ENCODE data around the gene MAD1L1.

The MAD1L1 gene

DNA sequence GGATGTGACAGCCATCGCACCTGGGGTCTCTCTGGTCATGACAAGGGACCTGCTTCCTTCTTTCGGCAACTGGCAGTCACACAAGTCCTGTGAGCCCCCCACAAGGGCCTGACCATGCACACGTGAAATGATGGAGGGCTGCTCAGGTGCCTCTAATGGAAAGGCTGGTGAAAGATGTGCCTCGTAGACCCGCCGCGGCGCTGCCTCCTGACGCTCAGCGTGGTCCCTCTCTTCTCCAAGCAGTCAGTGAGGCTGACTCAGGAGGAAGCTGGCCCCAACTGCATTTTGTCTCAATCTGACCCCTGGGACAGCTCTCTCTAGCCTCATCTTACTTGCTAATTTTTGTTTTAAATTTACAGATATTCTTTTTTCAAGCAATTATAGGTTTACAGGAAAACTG is 100.9 kb downstream of the MAD1L1 start:
- DNase-seq, result no peak

DNA sequence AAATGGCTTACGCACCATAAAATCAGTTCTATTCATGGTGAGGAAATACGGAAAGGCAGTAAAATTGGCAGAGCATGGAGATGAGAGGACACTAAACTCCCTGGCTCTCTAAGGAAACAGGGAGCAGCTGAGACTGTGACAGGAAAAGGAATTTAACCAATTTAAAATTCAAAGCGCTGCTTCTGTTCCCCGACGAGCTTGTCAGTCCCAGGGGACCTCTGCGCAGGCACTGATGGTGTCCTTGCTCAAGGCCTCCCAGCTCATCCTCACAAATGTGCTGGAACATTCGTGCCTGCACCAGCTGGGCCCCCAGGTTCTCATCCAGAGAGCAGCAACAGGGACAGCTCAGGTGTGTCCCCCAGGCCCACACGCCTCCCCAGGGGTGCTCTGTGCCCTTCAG is 101.4 kb downstream of the MAD1L1 start:
- DNase-seq, result no peak

DNA sequence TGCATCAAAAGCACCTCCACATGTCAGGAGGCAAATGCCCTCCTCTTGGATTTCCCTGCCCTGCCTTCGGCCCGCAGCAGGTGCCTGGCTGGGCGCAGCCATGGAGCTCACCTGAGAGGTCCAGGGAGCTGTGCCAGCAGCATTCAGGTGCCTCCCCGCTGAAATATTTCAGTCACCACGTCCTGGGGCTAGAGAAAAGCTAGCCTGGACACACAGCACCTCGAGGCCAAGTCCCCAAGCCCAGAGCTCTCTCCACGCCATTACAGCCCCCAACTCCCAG is 102.7 kb downstream of the MAD1L1 start:
- no peak for DNase-seq

DNA sequence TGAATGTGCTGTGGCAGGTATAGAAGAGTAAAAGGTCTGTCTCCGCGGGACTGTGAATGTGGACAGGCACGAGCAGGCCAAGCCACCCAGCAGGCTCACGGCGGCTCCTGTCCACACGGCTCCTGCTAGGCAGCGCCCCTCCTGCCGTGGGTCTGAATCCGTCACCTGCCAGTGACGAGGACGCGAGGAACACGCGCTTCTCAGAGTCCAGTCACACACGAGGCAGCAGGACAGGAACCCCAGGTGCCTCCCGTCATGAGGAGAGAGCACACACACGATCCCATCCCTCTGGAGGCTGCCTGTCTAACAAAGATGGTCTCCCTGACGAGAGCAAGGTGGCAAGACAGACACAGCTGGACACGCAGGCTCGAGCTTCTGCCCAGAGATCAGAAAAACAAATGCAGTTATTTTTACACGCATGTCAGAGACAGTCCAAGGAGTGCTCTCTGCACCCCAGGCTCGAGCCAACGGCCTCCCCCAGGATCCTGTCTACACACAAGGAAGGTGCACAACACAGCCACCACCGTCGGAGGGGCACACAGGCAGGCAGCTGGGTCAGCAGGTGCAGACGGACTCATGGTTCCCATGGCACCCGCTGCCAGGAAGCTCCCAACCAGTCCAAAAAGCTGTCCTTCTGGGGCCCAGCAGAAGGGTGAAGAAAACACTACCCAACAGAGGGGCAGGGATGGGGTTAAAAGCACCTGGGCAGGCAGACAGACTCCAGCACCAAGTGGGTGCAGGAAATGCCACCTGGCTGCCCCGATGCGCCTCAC is 103.2 kb downstream of the MAD1L1 start:
- no peak for DNase-seq

DNA sequence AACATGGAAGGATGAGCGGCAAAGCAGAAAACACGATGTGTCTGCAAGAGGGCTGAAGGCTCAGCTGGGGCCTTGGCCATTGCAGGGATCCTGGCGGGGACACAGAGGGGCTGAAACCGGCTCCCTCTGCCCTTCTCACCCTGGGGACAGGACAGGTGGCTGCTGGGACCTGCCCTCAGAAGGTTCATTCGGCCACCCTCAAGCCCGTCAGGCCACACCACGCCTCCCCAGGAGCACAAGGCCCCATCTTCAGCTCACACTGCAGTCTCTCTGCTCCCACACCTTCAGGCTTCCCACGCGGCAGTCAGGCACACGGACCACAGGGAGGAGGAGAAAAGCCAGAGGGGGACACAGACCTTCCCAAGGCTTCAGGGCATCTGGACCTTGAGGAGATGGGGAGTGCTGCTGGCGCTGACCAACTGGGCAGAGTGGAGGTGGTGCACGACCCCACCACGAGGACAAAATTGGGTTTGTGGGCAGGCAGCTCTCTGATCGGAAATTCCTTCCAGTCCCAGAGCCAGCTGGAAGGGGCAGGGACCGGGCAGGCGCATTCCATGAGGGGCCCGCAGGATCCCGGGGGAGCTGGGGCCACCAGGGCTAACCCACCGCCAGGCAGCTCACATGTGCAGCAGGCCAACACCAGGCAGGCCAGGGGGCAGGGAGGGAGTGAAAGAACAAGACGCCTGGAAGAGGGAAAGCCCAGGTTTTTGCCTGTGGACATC is 104.0 kb downstream of the MAD1L1 start:
- DNase-seq, result no peak

DNA sequence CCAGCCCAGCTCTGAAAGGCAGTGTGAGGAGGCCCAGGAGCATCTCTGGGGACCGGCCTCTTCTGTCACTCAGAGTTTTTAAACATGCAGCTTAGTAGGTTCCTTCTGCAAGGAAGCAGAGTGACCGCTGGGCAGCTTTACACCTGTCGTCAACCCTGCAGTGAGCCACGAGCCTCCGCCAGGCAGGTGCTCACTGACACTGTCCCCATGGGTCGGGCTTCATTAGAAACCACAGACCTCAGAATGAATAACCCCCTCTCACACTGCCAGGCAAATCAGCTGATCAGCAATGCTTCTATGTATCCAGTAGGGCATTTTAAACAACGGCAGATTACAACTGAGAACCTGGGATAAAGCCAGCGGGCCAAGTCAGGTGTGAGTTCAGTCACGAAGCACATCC is 106.1 kb downstream of the MAD1L1 start:
- no peak for DNase-seq

DNA sequence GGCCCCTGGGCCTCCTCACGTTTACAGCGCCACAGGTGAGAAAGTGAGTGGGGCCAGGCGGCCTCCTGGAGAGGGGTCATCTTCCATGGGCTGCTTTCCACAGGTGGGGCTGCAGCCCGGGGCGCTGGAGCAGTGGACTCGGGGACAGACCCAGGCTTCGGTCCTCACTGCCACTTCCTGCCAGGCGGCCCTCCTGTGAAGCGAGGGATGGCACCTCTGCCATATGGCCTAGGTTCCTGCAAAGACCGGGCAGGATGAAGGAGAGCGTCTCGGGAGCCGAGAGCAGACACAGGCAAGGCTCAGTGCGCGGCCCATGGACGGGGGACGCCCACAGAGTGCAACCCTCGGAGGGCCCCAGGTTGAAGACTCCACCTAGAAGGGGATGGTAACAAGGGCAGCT is 106.8 kb downstream of the MAD1L1 start:
- DNase-seq, result no peak

DNA sequence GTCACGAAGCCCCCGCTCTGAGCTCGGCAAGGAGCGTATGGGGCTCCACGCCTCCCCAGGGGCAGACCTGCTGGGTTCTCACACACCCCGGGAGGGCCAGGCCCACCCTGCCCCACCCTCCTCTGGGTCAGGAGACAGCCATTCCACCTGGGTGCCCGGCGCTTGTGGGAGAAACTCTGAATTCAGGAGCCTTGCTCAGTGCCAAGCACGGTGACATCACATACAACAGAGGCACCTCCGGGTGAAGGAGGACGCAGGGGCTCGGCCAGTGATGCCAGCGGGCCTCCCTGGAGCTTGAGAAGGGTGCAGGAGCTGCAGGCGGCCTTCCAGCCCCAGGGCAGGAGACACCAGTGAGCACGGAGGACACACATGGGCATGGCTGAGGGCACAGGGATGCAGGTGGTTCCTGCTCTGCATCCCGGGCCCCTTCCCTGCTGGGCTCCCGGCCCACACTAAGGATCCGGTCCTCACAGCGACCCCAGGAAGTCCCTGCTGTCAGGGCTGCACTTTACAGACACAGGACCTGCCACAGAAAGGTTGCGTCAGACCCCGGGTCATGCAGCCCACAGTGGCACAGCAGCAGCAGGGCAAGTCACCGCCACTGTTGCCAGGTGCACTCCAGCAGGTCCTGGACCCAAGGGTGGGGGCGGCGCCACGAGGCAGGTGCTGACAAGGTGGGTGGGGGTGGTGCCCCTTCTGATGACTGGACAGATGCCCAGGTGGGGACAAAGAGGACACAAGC is 108.0 kb downstream of the MAD1L1 start:
- no peak for DNase-seq

DNA sequence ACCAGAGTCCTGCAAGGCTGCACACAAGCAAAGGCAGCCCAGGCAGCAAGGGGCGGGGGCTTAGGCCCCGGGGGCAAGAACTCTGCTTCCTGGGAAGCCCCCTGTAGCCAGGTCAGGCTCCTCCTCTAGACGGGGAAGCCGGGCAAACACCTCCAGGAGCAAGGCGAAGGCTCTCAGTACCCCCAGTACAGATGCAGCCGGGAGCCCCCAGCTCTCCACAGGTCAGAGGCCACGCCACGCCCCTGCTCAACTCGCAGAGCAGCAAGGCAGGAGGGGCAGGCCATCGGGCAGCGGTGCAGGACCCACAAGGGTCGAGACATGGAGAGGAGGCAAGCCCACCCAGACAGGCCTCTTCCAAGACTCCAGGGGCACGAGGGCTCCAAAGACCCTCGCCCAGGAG is 108.8 kb downstream of the MAD1L1 start:
- DNase-seq, result no peak

DNA sequence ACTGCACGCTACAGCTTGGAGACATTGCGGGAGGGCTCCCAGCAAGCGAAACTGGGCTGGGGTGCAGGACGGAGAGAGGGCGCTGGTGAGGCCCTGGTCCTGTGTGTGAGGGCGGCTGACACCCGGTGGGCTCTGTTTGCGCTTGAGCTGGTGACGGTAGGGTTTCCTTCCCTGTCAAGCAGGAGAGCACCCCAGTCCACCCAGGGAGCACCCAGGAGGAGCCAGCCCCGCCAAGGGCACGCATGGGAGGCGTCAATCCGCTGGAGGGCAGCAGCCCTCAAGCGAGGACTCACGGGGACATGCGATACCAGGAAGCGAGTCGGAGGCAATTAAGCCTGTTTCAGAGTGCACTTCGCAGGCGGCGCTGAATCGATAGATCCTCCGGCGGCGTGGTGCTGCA is 109.4 kb downstream of the MAD1L1 start:
- no peak for DNase-seq

DNA sequence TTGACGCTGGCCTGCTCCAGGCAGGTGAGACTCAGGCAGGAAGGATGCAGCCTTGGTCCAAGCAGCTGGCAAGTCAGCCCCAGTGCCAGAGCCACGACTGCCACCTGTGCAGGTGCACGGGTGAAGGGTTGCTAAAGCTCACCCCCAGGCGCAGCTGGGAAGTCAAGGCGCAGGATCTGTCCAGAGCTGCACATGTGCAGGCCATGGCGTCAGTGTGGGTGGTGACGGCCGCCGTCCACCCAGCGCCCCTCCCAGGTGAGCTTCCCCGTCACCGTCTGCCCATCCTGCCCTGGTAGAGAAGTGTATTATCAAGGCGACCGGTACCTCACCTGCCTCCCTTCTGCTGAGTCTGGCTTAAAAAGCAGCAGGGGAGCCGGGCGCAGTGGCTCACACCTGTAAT is 110.1 kb downstream of the MAD1L1 start:
- no peak for DNase-seq

DNA sequence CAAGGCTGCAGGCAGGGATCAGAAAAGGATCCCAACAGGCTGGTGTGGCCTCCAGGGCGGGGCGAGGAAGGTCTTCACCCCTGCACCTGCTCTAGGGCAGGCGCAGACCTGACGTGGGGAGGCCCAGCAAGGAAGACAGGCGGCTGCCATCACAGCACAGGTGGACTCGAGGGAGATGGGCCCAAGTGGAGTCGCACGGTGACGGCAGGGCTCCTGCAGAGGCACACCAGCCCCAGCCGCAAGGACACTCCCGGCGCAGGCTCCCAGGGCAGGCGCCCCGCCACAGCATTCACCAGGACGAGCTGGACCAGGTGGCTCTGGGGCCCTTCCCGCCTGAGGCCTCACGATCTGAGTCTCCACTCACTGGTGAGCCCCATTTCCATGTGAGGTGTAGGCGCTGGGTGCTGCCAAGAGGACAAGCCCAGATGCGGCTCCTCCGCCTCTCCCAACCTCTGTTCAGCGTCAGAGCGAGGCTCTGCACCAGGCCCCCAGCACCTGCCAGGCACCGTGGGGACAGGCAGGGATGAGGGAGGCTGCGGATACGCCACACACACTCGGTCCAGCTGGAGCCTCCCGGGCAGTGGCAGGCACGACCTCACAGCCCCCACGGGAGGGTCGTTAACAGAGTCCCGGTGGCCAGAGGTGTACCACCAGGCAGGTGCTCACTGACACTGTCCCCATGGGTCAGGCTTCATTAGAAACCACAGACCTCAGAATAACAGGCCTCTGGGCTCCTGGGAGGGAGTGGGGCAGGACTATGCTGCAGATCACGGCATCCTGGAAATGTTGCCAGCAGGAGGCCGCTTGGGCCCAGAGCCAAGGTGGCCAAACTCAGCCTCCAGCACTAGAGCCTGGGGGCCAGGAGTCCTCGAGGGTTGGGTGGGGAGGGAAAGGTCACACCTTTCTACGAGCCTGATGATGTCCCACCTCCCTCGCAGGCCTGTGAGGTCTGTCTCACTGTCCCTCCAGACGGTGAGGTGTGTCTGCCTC is 111.6 kb downstream of the MAD1L1 start:
- no peak for DNase-seq

DNA sequence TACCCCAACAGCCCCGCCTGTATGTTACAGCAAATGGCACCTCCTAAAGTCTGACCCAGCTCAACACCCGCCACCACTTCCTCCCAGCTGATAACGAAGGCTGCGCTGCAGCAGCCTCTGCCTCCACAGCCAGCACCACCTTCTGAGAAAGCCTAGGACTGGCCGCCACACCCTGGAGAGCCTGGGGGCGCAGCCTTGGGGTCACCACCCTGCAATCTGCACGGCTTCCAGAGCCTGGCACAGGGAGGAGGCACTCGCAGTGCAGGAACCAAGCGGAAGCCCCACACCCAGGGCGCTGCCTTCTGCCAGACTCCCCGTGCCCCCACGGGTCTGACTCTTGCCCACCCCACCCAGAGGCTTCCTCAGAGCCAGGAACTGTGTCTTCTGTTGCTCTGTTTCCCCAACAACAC is 112.5 kb downstream of the MAD1L1 start:
- DNase-seq, result peak; percentile 64

DNA sequence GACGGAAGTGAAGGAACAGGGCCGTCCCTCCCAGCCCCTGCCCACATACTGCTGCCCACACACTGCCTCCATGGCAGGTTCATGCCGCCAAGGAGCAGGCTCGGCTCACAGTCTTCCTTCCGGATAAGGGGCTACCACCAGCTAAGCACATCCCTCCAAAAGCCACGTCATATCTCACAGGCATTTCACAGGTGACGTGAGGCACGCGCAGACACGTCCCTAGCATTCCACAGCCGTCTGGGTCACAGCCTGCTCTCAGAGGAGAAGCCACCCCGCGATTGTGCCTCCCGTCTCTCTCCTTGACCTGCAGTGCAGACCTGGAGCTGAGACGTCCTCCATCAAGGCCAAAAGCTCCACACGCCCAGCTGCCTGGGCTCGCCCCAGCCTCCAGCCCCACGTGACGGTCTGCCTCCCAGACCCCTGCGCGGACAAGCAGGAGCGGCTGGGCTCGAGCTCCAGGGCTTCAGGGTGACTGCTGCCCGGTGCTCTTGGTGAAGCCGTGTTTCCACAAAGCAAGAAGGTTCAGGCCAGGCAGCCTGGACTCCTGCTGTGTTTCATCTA is 114.0 kb downstream of the MAD1L1 start:
- DNase-seq, result no peak

DNA sequence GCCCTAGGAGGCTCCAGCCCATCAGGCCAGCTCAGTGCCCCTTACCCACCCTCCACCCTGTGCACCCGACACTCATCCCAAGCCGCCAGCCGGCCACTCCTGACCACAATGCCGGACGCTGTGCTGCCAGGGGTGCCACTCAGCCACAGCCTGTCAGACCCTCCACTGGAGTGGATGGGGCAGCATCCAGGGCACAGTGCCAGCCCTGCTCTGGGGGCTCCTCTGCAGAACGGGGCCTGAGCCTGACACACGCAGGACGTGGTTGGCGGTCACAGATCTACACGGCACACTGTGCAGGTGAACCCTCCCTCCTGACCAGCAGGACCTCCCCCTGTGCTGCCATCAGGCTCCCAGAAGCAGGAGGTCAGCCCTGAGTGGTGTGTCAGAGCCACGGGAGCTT is 114.7 kb downstream of the MAD1L1 start:
- no peak for DNase-seq

DNA sequence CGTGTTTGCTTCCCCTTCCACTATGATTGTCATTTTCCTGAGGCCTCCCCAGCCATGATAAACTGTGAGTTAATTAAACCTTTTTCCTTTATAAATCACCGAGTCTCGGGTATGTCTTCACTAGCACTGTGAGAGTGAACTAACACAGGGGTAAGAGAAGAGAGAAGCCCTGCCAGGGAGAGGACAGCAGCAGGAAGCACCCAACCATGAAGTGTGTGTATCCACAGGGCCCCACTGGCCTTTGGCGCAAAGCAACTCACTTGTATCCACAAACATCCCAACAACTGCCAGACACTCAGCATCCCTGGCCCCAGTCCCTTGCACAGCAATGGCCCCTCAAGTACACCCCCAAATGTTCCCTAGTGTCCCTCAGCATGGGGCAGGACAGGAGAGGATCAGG is 115.1 kb downstream of the MAD1L1 start:
- DNase-seq, result no peak

DNA sequence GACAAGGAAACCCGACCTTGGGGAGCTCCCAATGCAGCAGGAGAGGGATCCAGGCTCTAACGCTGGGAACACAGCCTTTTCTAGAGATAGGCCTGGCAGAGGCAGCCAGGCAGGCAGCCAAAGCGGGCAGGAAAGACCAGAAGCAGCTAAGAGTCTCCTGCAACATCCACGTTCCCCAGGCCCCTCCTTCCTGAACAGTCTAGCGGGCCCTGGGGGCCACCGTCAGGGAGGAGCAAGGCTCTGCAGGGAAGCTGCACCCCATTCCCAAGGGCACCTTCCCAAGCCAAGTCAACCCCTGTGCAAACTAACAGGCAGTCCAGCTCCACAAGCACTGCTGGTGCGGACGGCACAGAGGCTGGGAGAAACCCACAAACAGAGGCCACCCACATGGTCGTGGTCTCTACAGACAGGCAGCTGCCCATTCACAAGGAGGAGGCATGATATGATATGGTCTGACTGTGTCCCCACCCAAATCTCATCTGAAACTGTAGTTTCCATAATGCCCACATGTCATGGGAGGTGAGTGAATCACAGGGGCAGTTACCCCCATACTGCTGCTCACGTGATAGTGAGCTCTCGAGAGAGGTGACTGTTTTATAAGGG is 115.7 kb downstream of the MAD1L1 start:
- no peak for DNase-seq

DNA sequence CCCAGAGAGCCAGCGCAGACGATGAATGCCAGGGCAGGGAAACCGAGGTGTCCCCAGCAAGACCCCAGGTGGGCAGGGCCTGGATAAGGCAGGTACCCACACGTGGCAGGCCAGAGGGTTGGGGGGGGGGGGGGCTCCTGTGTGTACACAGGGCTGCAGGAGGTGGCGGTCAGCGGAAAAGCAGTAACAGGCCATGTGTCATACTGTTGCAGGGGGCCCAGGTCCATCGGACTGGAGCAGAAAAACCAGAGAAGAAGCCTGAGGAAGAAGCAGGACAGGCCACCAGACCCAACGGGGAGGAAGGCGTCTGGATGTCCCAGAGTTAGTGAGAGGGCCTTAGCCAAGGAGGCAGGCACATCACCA is 116.3 kb downstream of the MAD1L1 start:
- no peak for DNase-seq

DNA sequence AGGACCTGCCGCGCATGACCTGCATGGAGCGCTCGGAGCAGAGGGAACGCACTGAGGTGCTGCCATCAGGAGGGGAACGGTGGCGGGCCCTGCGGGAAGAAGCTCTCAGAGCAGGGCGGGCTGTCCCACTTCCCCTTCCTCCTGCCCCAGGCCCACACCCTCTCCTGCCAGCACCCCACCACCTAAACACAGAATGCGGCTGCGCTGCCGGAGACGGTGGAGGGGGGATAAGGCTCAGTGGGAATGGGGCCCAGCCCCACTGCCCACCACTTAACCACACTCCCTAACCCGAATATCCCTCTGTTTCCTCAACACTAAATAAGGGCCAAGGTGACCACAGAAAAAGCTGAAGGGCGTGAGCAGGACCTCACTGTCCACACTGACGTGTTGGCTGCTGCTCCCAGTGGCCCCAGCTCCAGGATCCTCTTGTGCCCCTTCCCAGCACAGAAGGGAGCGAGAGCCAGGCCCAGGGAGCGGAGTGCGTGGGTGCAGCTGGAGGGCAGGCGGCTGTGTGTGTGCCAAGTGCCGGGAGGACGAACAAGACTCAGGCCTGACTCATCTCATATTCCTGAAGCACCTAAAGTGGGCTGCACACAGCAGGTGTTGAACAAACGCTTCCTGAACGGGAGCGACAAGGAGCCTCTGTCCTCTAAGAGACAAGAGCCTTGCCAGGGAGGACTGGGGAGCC is 116.8 kb downstream of the MAD1L1 start:
- DNase-seq, result no peak

DNA sequence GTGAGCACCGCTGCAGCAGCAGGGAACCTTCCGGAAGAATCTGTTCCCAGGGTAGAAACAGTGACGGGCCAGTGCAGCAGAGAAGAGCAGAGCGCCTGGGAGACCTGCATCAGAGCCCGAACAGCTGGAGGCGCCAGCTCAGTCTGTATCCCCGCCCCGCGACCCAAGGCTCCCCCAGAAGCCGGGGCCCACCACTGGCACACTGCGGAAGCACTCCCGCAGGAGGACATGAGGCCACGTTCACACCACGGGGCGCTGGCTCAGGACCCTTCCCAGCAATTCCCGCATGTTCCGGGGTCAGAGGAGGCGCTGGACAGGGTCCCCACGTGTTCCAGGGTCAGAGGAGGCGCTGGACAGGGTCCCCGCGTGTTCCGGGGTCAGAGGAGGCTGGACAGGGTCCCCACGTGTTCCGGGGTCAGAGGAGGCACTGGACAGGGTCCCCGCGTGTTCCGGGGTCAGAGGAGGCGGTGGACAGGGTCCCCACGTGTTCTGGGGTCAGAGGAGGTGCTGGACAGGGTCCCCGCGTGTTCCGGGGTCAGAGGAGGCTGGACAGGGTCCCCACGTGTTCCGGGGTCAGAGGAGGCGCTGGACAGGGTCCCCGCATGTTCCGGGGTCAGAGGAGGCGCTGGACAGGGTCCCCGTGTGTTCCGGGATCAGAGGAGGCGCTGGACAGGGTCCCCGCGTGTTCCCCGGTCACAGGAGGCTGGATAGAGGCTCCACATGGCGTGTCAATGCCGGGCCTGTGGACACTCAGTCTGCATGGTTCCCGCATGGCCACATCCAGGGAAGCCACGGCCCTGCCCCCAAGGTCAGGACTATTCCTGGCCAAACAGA is 117.6 kb downstream of the MAD1L1 start:
- DNase-seq, result no peak

DNA sequence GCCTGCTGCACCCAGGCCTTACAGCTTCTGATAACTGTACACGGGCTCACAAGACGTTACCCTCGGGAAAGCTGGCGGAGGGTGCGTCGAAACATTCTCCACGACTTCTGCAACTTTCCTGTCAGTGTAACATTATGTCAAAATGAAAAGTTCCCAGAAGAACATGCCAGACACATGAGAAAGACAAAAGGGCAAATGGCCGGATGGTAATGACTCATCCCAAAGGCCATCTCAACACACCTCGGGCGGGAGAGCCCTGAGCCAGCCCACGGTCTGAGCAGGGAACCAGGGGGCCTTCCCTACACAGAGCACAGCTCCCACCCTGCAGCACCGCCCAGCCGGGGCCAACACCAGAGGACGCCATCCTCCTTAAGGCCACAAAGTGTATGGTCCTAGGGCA is 118.7 kb downstream of the MAD1L1 start:
- DNase-seq, result no peak

All from activated CD4-positive, alpha-beta T cell treated with anti-CD3 and anti-CD28 coated beads, Interleukin-2, Interleukin-6, amounts not matched to agents 100 ng/mL and 50 ng/mL, durations not matched to agents 16 hours and 8 hours (primary cell).